Large intestine (tissue), 3 donors: Measurements from ENCODE around the gene THSD7A. TPM values are rescaled to one million over a fixed set of nuclear protein-coding genes. Genes with fewer than 3 reads are reported as not detected.

Source experiments
- DNase-seq, 2 donors: peaks; one replicate each; pipeline versions ENCODE4 v3.0.0 to v3.0.0-alpha.2; 2013
- H3K27ac ChIP-seq: one replicate; pipeline ENCODE4 v1.5.1; 2013; ENCODE audit warnings: low read length
- H3K27me3 ChIP-seq: 2 replicates; pipeline ENCODE4 v1.6.1; 2013; ENCODE audit warnings: low read length; ENCODE audit not compliant: control insufficient read depth, insufficient read depth
- H3K36me3 ChIP-seq: 2 replicates; pipeline ENCODE4 v1.6.1; 2013; ENCODE audit warnings: low read length; ENCODE audit not compliant: control insufficient read depth, insufficient read depth
- H3K4me1 ChIP-seq: one replicate; pipeline ENCODE4 v1.6.1; 2013; ENCODE audit warnings: low read length; ENCODE audit not compliant: control insufficient read depth, insufficient read depth
- H3K4me3 ChIP-seq: one replicate; pipeline ENCODE4 v1.5.1; 2013; ENCODE audit warnings: low read length
- H3K9me3 ChIP-seq: one replicate; pipeline ENCODE4 v1.6.1; 2013; ENCODE audit warnings: mild to moderate bottlenecking, low read depth, low read length, moderate library complexity; ENCODE audit not compliant: control insufficient read depth
- WGBS: methylation state at CpG from one replicate; pipeline ENCODE4 v1.1.5; 2013; ENCODE audit warnings: low lambda C conversion rate; ENCODE audit not compliant: insufficient coverage; 5-methylcytosine and 5-hydroxymethylcytosine counted together
- polyA plus RNA-seq: library from polyadenylated mRNA; unstranded; fragments of 120-200 nt; gene quantifications from one replicate; pipeline ENCODE4 v1.2.1, GENCODE V29; 2013

Gene THSD7A
- polyA plus RNA-seq, 1 donor, result 3.7 TPM

DNA sequence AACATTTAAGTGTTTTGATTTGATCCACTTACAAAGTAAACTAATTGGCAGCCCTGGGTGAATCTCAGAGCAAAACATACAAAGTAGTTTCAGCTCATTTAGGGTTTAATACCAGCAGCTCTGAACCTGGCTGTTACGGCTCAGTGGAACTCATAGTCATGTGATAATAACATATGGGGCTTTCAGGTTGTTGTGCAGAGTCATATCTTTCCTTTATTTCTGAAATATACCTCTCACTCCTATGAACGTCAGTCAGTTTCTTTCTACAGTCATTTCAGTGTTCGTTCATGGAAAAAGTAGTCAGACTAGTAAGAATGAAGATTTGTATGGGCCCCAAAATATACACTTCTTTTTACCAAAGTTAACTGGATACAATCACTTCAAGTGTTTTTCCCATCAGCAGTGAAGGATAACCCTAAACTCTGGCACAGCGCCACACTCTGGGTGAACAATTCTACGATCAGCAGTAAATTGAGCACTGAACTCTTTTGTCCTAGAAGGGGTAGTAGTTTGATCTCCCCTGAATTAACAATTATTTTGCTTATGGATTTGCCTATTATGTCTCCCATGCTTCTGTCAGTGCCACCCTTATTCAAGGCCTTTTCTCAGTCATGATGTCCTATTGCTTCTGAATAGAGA lies 218.6 kb downstream of the THSD7A start:
- 94% methylated on average over 2 of the region's 5 CpGs for WGBS
- Histone ChIP-seq H3K4me1 (no peaks in the 10 kb centered on the region), H3K27ac (no peak overlapping the region), H3K4me3 (no peak overlapping the region), H3K36me3 (no peaks in the 10 kb centered on the region), H3K27me3 (no peaks in the 10 kb centered on the region), H3K9me3 (no peaks in the 10 kb centered on the region)
- no peak for DNase-seq

DNA sequence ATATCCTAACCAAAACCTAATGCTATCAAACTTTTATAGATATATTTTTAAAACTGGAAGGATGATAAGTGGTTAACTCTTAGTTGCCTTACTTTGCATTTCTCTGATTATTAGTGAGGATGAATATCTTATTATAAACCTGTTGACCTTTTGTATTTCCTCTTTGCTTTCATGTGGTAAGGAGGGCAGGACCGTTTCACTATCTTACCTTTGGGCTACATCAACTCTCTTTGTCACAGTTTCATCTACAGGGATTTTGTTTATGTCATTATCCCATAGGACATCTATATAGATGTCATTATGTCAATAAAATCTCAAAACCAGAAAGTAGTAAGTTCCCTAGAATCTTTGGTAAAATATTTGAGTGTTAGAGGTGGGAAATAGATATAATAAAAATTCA lies 219.3 kb downstream of the THSD7A start:
- H3K36me3 ChIP-seq, result no peaks in the 10 kb centered on the region
- no peaks in the 10 kb centered on the region for H3K27me3 ChIP-seq
- H3K9me3 ChIP-seq, result no peaks in the 10 kb centered on the region
- no peak for DNase-seq
- 67% methylated on average over 1 of the region's 1 CpG for WGBS
- no peak overlapping the region for H3K27ac ChIP-seq
- no peak overlapping the region for H3K4me3 ChIP-seq
- H3K4me1 ChIP-seq, result no peaks in the 10 kb centered on the region

DNA sequence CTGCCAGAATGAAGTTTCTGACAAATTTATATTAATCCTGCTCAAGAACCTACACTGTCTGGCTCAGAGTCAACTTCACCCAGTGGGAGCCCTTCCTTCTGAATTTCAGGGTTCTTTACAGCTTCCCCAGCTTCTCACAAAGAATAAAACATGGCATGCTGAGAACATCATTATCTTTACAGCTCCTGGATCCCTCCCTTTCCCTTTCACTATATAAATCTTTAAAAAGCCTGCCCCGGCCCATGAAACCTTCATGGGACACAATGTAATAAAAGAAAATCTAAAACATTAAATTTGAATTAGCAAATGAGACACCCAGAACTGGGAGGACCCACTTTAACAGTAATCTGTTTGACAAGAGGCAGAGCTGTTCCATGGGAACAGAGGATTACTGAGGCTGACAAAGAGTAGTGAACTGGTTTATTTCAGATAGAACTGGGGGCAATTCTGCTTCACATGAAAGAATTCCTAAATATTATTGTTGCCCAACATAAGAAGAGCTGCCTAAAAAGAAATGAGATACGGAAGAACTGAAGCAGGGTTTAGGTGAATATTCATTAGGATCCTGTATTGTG lies 222.8 kb downstream of the THSD7A start:
- Histone ChIP-seq H3K27ac (no peak overlapping the region), H3K36me3 (no peaks in the 10 kb centered on the region)
- no peak for DNase-seq

DNA sequence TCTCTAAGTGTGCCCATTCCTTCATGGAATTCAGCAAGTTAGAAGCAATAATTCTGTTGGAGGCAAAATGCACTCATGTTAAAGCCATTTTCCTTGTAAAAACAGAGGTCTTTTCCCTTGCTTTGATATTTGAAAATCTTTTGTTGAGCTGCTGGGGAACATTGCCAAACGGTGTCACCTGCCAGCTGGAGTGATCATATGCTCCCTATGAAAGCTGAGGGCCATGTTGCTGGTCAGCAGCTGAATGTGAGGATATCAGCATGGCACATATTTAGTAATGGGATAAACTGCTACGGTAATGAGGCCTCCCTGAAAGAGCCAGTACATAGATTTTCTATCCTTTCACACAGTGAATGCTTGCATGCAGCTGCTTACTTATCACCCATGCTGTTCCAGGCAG lies 224.3 kb downstream of the THSD7A start:
- Histone ChIP-seq H3K4me3 (no peak overlapping the region), H3K27ac (no peak overlapping the region), H3K36me3 (no peaks in the 10 kb centered on the region), H3K9me3 (no peaks in the 10 kb centered on the region), H3K4me1 (no peaks in the 10 kb centered on the region), H3K27me3 (no peaks in the 10 kb centered on the region)
- no peak for DNase-seq
- WGBS, result no CpG with 5 or more reads among the region's 2 CpGs

More for the DNA sequence above, 222.8 kb downstream of the THSD7A start:
- no peaks in the 10 kb centered on the region for H3K27me3 ChIP-seq
- no peaks in the 10 kb centered on the region for H3K9me3 ChIP-seq
- WGBS, result 64% methylated on average over 2 of the region's 2 CpGs
- H3K4me3 ChIP-seq, result no peak overlapping the region
- no peaks in the 10 kb centered on the region for H3K4me1 ChIP-seq

DNA sequence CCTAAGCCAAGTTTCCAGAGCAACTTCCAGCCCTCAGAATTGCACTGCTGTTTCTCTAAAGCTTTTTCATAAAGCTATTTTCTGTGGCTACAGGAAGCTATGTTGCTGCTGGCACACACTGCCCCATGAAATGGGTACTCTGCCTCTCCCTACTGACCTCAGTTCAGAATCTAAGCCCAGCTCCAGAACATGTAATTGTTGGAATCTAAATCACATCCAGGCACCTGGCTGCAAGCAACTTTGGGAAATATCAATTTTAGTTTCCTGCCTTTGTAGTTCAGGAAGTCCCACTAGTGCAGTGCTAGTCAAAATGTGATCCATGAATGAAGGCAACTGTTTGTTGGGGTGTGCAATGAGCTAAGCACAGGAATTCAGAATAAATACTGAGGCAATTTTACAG lies 226.2 kb downstream of the THSD7A start:
- Histone ChIP-seq H3K4me3 (no peak overlapping the region), H3K27ac (no peak overlapping the region)
- no peak for DNase-seq

DNA sequence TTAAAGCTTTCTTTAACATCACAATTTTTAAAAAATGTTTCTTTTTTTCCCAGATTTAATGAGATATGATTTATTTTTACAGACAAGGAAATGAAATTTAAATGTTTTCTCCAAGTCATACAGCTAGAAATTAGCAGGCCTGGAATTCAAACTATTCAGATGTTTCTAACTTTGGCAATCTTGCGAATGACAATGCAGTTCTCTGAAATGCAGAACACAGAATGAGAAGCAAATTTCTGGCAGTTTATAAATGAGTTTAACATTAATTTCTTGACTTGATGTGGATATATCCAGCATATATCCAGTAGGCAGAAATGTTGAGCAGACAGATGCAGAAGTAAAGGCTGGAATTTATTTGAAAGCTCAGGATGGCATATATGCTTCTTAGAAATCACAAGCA lies 227.5 kb downstream of the THSD7A start:
- H3K36me3 ChIP-seq, result no peaks in the 10 kb centered on the region

More for the DNA sequence above, 226.2 kb downstream of the THSD7A start:
- H3K4me1 ChIP-seq, result no peaks in the 10 kb centered on the region
- H3K9me3 ChIP-seq, result no peaks in the 10 kb centered on the region
- no peaks in the 10 kb centered on the region for H3K36me3 ChIP-seq
- no peaks in the 10 kb centered on the region for H3K27me3 ChIP-seq

DNA sequence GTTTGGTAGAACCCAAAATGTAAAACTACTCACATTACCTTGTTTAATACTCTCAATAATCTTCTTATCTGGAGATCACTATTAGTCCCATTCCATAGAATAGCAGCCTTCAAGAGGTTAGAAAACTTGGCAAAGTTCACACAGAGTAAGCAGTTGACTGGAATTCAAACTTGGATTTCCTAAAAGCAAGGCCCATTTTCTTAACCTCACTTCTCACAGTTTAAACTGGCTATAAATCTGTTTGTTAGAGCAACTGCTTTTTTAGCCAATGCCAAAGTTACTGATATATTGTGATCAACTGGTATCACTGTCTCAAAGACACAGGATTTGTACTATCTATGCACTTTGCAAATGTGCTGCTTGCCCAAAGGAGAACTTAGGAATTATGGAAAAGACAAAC lies 230.2 kb downstream of the THSD7A start:
- H3K27me3 ChIP-seq, result no peaks in the 10 kb centered on the region
- H3K36me3 ChIP-seq, result no peaks in the 10 kb centered on the region
- no peaks in the 10 kb centered on the region for H3K4me1 ChIP-seq
- no peaks in the 10 kb centered on the region for H3K9me3 ChIP-seq
- no peak for DNase-seq
- H3K27ac ChIP-seq, result no peak overlapping the region
- H3K4me3 ChIP-seq, result no peak overlapping the region

More for the DNA sequence above, 227.5 kb downstream of the THSD7A start:
- H3K9me3 ChIP-seq, result no peaks in the 10 kb centered on the region
- H3K4me3 ChIP-seq, result no peak overlapping the region
- H3K27me3 ChIP-seq, result no peaks in the 10 kb centered on the region
- H3K27ac ChIP-seq, result no peak overlapping the region
- DNase-seq, result no peak
- no peaks in the 10 kb centered on the region for H3K4me1 ChIP-seq
- WGBS, result no CpG with 5 or more reads among the region's 1 CpG

DNA sequence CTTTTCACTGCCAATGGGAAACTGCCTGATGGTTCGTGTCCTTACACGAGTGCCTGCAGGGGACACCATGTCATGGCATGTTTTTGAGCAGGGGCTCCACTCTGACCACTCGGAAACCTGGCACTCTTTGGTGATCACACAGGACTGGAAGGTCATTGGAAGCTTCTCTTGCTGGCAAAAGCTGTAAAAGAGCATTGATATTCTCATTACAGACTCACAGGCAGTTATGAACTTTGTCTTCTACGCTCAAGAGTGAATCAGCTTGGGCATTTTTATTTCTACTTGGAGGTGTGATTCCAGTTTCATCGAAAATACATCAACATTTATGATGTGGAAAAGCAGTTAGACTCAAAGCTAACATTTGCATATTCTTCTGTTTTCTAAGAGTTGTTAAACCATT lies 238.7 kb downstream of the THSD7A start:
- Histone ChIP-seq H3K4me3 (no peak overlapping the region), H3K27ac (no peak overlapping the region), H3K36me3 (no peaks in the 10 kb centered on the region), H3K27me3 (no peaks in the 10 kb centered on the region), H3K9me3 (no peaks in the 10 kb centered on the region), H3K4me1 (no peaks in the 10 kb centered on the region)
- 88% methylated on average over 1 of the region's 5 CpGs for WGBS
- DNase-seq, result no peak

GRCh38 chr7:11592699-11593098 lies 239.3 kb downstream of the THSD7A start:
- DNase-seq, result no peak
- H3K36me3 ChIP-seq, result no peaks in the 10 kb centered on the region
- no peaks in the 10 kb centered on the region for H3K27me3 ChIP-seq
- no peak overlapping the region for H3K27ac ChIP-seq
- H3K9me3 ChIP-seq, result no peaks in the 10 kb centered on the region
- no peaks in the 10 kb centered on the region for H3K4me1 ChIP-seq
- no peak overlapping the region for H3K4me3 ChIP-seq
- no CpG with 5 or more reads among the region's 3 CpGs for WGBS

DNA sequence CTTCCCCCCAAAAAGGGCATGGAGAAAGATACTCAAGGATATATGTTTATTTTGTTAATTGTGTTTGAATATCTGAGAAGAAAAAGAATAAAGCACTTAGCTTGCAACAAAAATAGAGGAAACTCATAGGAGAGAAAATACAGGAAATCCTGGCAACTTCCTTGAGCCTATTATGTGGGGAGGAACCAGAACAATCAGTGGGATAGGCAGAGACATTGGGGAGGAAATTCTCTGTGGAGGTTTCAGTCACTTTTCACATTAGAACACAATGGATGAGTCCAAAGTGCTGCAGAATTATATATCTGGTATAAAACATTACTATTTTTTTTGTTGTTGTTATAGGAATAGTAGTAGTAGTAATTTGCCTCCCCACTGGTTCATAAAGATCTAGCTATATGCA lies 240.1 kb downstream of the THSD7A start:
- Histone ChIP-seq H3K9me3 (no peaks in the 10 kb centered on the region), H3K4me3 (no peak overlapping the region), H3K4me1 (no peaks in the 10 kb centered on the region), H3K36me3 (no peaks in the 10 kb centered on the region), H3K27me3 (no peaks in the 10 kb centered on the region), H3K27ac (no peak overlapping the region)
- DNase-seq, result no peak

DNA sequence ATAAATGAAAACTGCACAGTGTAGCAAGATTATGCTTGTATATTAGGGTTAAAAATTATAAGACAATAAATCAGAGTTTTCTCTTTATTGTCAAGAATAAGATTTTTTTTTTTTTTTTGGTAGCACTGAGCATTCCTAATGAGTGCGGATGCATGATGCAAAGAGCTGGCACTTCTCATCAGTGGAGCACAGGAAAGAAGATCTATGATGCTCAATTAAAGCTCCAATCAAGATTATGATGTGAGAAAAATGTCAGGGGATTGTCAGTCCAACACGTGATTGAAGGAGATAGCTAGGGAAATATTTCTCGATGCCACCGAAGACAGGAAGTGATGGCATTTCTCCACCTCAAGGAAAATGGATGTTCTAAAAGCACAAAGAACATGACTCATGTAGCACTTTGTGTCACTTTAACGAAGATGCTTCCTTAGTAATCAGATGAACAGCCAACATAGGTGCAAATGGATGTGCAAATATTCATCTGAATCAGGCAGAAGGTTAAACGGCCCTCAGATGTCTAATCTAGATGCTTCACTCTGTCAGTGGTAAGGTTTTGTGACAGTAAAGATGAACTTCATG lies 240.9 kb downstream of the THSD7A start:
- no peak for DNase-seq
- Histone ChIP-seq H3K4me1 (no peaks in the 10 kb centered on the region), H3K27ac (no peak overlapping the region), H3K27me3 (no peaks in the 10 kb centered on the region), H3K9me3 (no peaks in the 10 kb centered on the region), H3K36me3 (no peaks in the 10 kb centered on the region), H3K4me3 (no peak overlapping the region)
- WGBS, result no CpG with 5 or more reads among the region's 6 CpGs
